ENCODE data around the gene FAM193A. TPM values are rescaled to one million over a fixed set of nuclear protein-coding genes. Genes with fewer than 3 reads are reported as not detected.

FAM193A gene, protein sequence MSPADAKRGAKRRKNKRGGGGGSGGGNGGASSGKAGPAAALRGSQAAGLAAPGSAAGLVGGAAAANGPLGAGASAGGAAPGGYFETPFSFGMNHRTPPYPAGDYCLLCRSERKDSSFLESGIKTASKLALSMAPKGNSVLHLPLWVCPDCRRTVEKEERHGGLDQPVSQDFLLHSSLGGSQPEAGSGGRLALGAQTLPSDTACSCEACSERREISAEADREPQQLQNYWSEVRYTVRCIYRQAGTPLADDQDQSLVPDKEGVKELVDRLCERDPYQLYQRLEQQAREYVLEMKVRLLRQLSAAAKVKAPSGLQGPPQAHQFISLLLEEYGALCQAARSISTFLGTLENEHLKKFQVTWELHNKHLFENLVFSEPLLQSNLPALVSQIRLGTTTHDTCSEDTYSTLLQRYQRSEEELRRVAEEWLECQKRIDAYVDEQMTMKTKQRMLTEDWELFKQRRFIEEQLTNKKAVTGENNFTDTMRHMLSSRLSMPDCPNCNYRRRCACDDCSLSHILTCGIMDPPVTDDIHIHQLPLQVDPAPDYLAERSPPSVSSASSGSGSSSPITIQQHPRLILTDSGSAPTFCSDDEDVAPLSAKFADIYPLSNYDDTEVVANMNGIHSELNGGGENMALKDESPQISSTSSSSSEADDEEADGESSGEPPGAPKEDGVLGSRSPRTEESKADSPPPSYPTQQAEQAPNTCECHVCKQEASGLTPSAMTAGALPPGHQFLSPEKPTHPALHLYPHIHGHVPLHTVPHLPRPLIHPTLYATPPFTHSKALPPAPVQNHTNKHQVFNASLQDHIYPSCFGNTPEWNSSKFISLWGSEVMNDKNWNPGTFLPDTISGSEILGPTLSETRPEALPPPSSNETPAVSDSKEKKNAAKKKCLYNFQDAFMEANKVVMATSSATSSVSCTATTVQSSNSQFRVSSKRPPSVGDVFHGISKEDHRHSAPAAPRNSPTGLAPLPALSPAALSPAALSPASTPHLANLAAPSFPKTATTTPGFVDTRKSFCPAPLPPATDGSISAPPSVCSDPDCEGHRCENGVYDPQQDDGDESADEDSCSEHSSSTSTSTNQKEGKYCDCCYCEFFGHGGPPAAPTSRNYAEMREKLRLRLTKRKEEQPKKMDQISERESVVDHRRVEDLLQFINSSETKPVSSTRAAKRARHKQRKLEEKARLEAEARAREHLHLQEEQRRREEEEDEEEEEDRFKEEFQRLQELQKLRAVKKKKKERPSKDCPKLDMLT (N-terminal part only)
- 10 to 100 TPM; 27.7 to 40.4 (median 31.1) TPM for total RNA-seq

DNA sequence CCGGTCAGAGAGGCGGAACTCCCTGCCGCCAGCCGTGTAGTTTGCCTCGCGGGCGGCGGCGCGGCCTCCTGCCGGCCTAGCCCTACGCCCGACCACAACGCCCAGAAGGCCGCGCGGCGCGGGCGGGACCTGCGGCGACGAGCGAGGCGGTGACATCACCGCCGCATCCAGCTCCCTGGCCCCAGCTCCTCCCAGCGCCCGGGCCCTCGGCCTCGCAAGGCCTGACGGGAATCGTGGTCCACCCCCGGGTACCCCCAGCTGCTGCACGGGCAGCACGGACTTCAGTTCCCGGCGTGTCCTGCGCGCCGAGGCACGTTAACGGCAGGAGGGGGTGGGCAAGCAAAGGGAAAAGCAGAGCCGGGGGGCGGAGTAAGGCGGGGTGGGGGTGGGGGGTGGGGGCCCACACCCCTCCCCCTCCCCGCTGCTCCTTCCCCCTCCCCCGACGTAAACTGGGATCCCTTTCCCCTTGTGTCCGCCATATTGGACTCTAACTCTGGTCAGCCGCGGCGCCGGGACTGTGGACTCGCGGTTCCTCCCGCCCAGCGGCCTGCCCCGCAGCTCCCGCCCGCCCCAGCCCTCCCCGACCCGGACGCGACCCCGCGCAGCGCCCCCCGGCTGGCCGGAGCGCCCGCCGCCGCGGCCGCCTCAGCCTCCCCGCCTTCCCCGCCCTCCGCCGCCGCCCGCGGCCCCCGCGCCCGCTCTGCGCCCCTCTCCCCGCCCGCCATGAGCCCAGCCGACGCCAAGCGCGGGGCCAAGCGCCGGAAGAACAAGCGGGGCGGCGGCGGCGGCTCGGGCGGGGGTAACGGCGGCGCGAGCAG lies at the start of gene FAM193A:
Gene FAM193A, plus strand, starts transcription at position 455 of the 818 bp plus-strand sequence. Its CDS starts 269 bp downstream, at position 724.
- no peak for TF ChIP-seq POLR2A (IDR thresholded peaks at IDR 0.05)
- peak; percentile 53 to 56 (median 55) for TF ChIP-seq POLR2AphosphoS5 (IDR thresholded peaks at IDR 0.05)
- TF ChIP-seq, protein P1, sequence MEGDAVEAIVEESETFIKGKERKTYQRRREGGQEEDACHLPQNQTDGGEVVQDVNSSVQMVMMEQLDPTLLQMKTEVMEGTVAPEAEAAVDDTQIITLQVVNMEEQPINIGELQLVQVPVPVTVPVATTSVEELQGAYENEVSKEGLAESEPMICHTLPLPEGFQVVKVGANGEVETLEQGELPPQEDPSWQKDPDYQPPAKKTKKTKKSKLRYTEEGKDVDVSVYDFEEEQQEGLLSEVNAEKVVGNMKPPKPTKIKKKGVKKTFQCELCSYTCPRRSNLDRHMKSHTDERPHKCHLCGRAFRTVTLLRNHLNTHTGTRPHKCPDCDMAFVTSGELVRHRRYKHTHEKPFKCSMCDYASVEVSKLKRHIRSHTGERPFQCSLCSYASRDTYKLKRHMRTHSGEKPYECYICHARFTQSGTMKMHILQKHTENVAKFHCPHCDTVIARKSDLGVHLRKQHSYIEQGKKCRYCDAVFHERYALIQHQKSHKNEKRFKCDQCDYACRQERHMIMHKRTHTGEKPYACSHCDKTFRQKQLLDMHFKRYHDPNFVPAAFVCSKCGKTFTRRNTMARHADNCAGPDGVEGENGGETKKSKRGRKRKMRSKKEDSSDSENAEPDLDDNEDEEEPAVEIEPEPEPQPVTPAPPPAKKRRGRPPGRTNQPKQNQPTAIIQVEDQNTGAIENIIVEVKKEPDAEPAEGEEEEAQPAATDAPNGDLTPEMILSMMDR (IDR thresholded peaks at IDR 0.05), result peak in 1 of 5 experiments; percentile 3
- no peak for TF ChIP-seq EP300 (IDR thresholded peaks at IDR 0.05; ENCODE audit: low read depth)
- H3K27ac ChIP-seq, result peak within 1 kb of the TSS; percentile 87 to 98 (median 95)
- H3K4me1 ChIP-seq, result peaks cover 10 to 30% (median 22%) of the 10 kb centered on the region in 4 donors
- H3K27me3 ChIP-seq, result no peaks in the 10 kb centered on the region
- WGBS, 2 donors (ENCODE audit: low coverage in 1 of 2), result 1% methylated on average over 40 of the region's 106 CpGs; no CpG with 5 or more reads in 1 of the 2 donors
- in situ Hi-C loops (cut with MboI; ENCODE audit: low pct_ligation_motif_present in 1 of 4, low pct_unique_long_range_greater_than_20kb in 1 of 4, low sequenced_read_pairs in 3 of 4), result no loop called here
- peak; percentile 99 for DNase-seq
- peak within 1 kb of the TSS; percentile 76 to 98 (median 94) for H3K4me3 ChIP-seq
- no peaks in the 10 kb centered on the region for H3K36me3 ChIP-seq
- intact Hi-C loops (cut with DNase I; ENCODE audit: low total_unique reads), result no loop called here
- no peaks in the 10 kb centered on the region for H3K9me3 ChIP-seq

DNA sequence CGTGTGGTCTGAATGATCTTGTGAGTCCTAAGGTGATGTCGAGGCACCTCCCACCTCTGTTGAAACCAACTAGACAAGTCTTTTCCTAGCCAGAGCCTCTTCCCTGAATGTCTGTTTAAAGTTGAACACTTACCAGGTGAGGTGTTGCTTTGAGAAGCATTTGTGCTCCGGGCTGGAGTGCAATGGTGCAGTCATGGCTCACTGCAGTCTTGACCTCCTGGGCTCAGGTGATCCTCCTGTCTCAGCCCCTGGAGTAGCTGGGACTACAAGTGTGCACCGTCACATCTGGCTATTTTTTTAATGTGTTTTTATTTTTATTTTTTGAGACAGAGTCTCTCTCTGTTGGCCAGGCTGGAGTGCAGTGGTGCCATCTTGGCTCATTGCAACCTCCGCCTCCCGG lies 49.5 kb upstream of the FAM193A start:
- no peak overlapping the region for H3K27ac ChIP-seq
- peaks cover 33 to 64% (median 55%) of the 10 kb centered on the region in 4 donors for H3K4me1 ChIP-seq
- 89 to 92% methylated on average over 4 to 6 of the region's 6 CpGs for WGBS, 2 donors (ENCODE audit: low coverage in 1 of 2)
- no peaks in the 10 kb centered on the region for H3K27me3 ChIP-seq
- in situ Hi-C loops (cut with MboI; ENCODE audit: low pct_ligation_motif_present in 1 of 4, low pct_unique_long_range_greater_than_20kb in 1 of 4, low sequenced_read_pairs in 3 of 4) (no loop called here), intact Hi-C loops (cut with DNase I; ENCODE audit: low total_unique reads) (no loop called here)
- H3K4me3 ChIP-seq, result no peak overlapping the region
- no peaks in the 10 kb centered on the region for H3K9me3 ChIP-seq
- DNase-seq, result no peak
- TF ChIP-seq POLR2AphosphoS5 (IDR thresholded peaks at IDR 0.05), result no peak
- TF ChIP-seq POLR2A (IDR thresholded peaks at IDR 0.05), result no peak
- no peak for TF ChIP-seq EP300 (IDR thresholded peaks at IDR 0.05; ENCODE audit: low read depth)
- TF ChIP-seq, protein P1 (IDR thresholded peaks at IDR 0.05), result no peak
- peaks cover 0 to 15% (median 4%) of the 10 kb centered on the region in 4 donors for H3K36me3 ChIP-seq

DNA sequence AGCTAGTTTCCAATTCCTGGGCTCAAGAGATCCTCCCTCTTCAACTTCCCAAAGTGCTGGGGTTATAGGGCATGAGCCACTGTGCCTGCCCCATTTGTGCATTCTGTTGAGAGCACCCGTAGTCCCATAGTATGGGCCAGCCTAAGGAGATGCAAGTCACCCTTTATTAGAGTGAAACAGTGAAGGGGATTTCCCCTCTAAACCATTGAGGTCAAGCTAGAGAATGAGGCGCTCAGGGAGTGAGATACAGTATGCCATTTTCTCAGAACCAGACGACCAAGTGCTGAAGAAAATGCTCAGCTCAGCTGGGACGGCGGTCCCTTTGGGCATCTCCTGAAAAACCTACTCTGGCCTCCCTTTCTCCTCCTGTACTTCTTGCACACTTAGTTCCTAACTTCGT lies 48.8 kb upstream of the FAM193A start:
- H3K4me3 ChIP-seq, result no peak overlapping the region
- H3K36me3 ChIP-seq, result peaks cover 0 to 21% (median 6%) of the 10 kb centered on the region in 4 donors
- peaks cover 26 to 58% (median 48%) of the 10 kb centered on the region in 4 donors for H3K4me1 ChIP-seq
- in situ Hi-C loops (cut with MboI; ENCODE audit: low pct_ligation_motif_present in 1 of 4, low pct_unique_long_range_greater_than_20kb in 1 of 4, low sequenced_read_pairs in 3 of 4) (no loop called here), intact Hi-C loops (cut with DNase I; ENCODE audit: low total_unique reads) (no loop called here)
- H3K27me3 ChIP-seq, result no peaks in the 10 kb centered on the region
- no peak overlapping the region for H3K27ac ChIP-seq
- DNase-seq, result no peak
- TF ChIP-seq POLR2A (IDR thresholded peaks at IDR 0.05), result no peak
- no peak for TF ChIP-seq POLR2AphosphoS5 (IDR thresholded peaks at IDR 0.05)
- TF ChIP-seq, protein P1 (IDR thresholded peaks at IDR 0.05), result no peak
- TF ChIP-seq EP300 (IDR thresholded peaks at IDR 0.05; ENCODE audit: low read depth), result no peak
- 44 to 70% methylated on average over 1 to 6 of the region's 6 CpGs for WGBS, 2 donors (ENCODE audit: low coverage in 1 of 2)
- no peaks in the 10 kb centered on the region for H3K9me3 ChIP-seq

Measured in transverse colon (tissue), 4 donors.